K562 (cell line): Measurements from ENCODE around the gene RHOF. TPM values are rescaled to one million over a fixed set of nuclear protein-coding genes. Genes with fewer than 3 reads are reported as not detected.
A peak's percentile ranks its signal among the peaks of the same experiment; 100 is the strongest.

Experiments
- CHD2 ChIP-seq: IDR thresholded peaks from 2 replicates; pipeline ENCODE4 v1.6.1; 2011; ENCODE audit warnings: low read depth, low read length
- CXXC5 ChIP-seq: fragments of 250-450 bp; sonication (Bioruptor Pico); IDR thresholded peaks from 2 replicates; pipeline ENCODE4 v1.8.0; 2022; ENCODE audit warnings: inconsistent platforms, mild to moderate bottlenecking, moderate library complexity
- FOXA1 ChIP-seq: fragments of 450-650 bp; IDR thresholded peaks from 2 replicates; pipeline ENCODE4 v1.6.1; 2016; ENCODE audit warnings: mild to moderate bottlenecking, borderline replicate concordance
- KDM5B ChIP-seq: fragments of 200-600 bp; sonication (generic); IDR thresholded peaks from 2 replicates; pipeline ENCODE4 v1.6.1; 2012; ENCODE audit warnings: low read depth, mild to moderate bottlenecking, moderate library complexity, low read length, control low read depth, inconsistent platforms; ENCODE audit not compliant: insufficient replicate concordance
- NR1H2 ChIP-seq: sonication (generic); formaldehyde crosslinking; IDR thresholded peaks from 2 replicates; pipeline ENCODE4 v1.4.0; 2020; ENCODE audit warnings: mild to moderate bottlenecking, missing genetic modification reagents
- NR3C1 ChIP-seq: sonication (generic); formaldehyde crosslinking; IDR thresholded peaks from 2 replicates; pipeline ENCODE4 v1.8.1; 2022; ENCODE audit warnings: missing genetic modification reagents
- NR4A1 ChIP-seq, 2 experiments: fragments of 250-450 bp in 1 of 2; fragments of 450-650 bp in 1 of 2; sonication (Bioruptor Pico) in 1 of 2; IDR thresholded peaks; 2 replicates each; pipeline versions ENCODE4 v1.4.0 to v1.6.1; 2016 to 2020; ENCODE audit warnings: mild to moderate bottlenecking in 2 of 2, missing compliant biosample characterization in 1 of 2, missing genetic modification characterization in 1 of 2, moderate library complexity in 1 of 2
- TBP ChIP-seq: optimal IDR thresholded peaks from 2 replicates; pipeline ENCODE3; 2011; ENCODE audit warnings: low read depth, low read length, improper control_type of control experiment
- ZNF121 ChIP-seq: sonication (generic); formaldehyde crosslinking; conservative IDR thresholded peaks from 2 replicates; pipeline ENCODE4 v1.8.0; 2022; ENCODE audit warnings: missing genetic modification reagents
- ZNF140 ChIP-seq: fragments of 250-450 bp; sonication (Bioruptor Pico); IDR thresholded peaks from 2 replicates; pipeline ENCODE4 v1.8.0; 2021; ENCODE audit warnings: moderate library complexity, mild to moderate bottlenecking, inconsistent platforms
- ZNF75A ChIP-seq: fragments of 450-650 bp; formaldehyde crosslinking; IDR thresholded peaks from 2 replicates; pipeline ENCODE4 v1.4.0; 2020; ENCODE audit warnings: mild to moderate bottlenecking
- polyA plus RNA-seq, 8 experiments: library from polyadenylated mRNA; depleted of rRNA in 4 of 8; stranded (reverse) in 5 of 8; unstranded in 3 of 8; fragments of >200 nt; fragmentation: Nextera tagmentation in 2 of 8; fragmentation: Illumina TruSeq in 1 of 8; extraction: Ambion mirVana in 2 of 8; extraction: Trizol in 1 of 8; gene quantifications; 2 replicates each; pipeline versions ENCODE4 v1.2.1 to v1.2.3, GENCODE V29; 2011 to 2014; ENCODE audit warnings: inconsistent platforms in 1 of 8, missing spikeins in 1 of 8
- total RNA-seq, 7 experiments: library from RNA; depleted of rRNA in 6 of 7; stranded (reverse); fragments of >200 nt in 6 of 7; fragmentation: Illumina TruSeq in 2 of 7; extraction: Trizol in 2 of 7; gene quantifications; 2 replicates each; pipeline versions ENCODE4 v1.2.1 to v1.2.3, GENCODE V29; 2011 to 2021; ENCODE audit warnings: low replicate concordance in 1 of 7
- TF ChIP-seq, protein P1 (sequence below), 2 experiments: fragments of 450-650 bp; formaldehyde crosslinking in 1 of 2; IDR thresholded peaks; 2 replicates each; pipeline versions ENCODE4 v1.4.0 to v1.6.1; 2014 to 2020; ENCODE audit warnings: mild to moderate bottlenecking in 2 of 2, borderline replicate concordance in 1 of 2, low read depth in 1 of 2
- TF ChIP-seq, protein P2 (sequence below): sonication (generic); formaldehyde crosslinking; IDR thresholded peaks from 2 replicates; pipeline ENCODE4 v1.8.1; 2022; ENCODE audit warnings: missing genetic modification reagents
- TF ChIP-seq, protein P3 (sequence below): conservative IDR thresholded peaks from 2 replicates; pipeline ENCODE4 v1.6.1; 2011; ENCODE audit warnings: low read depth, mild to moderate bottlenecking, low read length; ENCODE audit not compliant: control insufficient read depth
- TF ChIP-seq, protein P4 (sequence below): sonication (generic); formaldehyde crosslinking; IDR thresholded peaks from 2 replicates; pipeline ENCODE4 v1.8.0; 2022; ENCODE audit warnings: mild to moderate bottlenecking, low read depth, missing genetic modification reagents

The RHOF gene
- total and polyA plus RNA-seq, 9 of the 15 experiments (the other 6 are each of a cell fraction or from before 2014, with no cell fraction given) = 0.13 to 10.1 (median 4.0) TPM

DNA sequence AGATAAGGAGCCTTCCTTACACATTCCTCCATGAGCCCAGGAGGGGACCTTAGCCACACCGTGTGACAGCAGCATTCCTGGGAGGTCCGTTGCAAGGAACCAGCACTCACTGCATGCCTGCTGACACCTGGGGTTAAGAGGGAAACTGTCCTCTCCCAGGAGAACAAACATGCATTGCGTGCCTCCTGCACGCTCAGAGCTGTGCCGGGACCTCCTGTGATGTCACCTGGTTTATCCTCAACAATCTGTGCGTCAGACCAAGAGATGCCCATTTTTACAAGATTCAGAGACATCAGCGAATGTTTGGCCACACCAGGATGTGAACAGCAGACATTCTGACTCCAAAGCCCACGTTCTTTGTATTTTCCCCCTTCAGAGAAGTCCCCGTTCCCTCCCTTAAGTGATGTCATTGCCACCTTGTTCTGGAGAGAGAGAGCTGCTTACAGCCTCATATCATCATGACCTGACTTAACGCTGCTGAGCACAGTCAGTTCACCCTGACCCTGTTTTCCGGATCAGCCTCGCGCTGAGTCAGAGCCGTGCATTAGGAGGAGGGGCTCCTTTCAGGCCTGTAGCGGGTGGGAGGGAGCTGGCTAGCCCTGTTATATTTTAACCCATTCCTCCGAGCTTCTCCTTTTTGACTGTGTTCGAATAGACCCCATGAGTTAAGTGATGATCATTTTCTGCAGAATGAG is 44.8 kb downstream of the RHOF start (continued):
- TF ChIP-seq ZNF75A (CRISPR knock-in tag) (no peak), NR1H2 (CRISPR knock-in tag) (no peak), TBP (no peak), CHD2 (no peak), NR3C1 (CRISPR knock-in tag) (no peak), CXXC5 (peak; percentile 56), NR4A1 (CRISPR knock-in tag; IDR thresholded peaks at IDR 0.05) (no peak), NR4A1 (tag; IDR thresholded peaks at IDR 0.05) (peak; percentile 72), ZNF140 (CRISPR knock-in tag) (no peak), FOXA1 (no peak), KDM5B (no peak), ZNF121 (CRISPR knock-in tag) (no peak)
- TF ChIP-seq, protein P1, sequence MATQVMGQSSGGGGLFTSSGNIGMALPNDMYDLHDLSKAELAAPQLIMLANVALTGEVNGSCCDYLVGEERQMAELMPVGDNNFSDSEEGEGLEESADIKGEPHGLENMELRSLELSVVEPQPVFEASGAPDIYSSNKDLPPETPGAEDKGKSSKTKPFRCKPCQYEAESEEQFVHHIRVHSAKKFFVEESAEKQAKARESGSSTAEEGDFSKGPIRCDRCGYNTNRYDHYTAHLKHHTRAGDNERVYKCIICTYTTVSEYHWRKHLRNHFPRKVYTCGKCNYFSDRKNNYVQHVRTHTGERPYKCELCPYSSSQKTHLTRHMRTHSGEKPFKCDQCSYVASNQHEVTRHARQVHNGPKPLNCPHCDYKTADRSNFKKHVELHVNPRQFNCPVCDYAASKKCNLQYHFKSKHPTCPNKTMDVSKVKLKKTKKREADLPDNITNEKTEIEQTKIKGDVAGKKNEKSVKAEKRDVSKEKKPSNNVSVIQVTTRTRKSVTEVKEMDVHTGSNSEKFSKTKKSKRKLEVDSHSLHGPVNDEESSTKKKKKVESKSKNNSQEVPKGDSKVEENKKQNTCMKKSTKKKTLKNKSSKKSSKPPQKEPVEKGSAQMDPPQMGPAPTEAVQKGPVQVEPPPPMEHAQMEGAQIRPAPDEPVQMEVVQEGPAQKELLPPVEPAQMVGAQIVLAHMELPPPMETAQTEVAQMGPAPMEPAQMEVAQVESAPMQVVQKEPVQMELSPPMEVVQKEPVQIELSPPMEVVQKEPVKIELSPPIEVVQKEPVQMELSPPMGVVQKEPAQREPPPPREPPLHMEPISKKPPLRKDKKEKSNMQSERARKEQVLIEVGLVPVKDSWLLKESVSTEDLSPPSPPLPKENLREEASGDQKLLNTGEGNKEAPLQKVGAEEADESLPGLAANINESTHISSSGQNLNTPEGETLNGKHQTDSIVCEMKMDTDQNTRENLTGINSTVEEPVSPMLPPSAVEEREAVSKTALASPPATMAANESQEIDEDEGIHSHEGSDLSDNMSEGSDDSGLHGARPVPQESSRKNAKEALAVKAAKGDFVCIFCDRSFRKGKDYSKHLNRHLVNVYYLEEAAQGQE (IDR thresholded peaks at IDR 0.05; ENCODE audit: borderline replicate concordance) = no peak
- TF ChIP-seq, protein P1 (CRISPR knock-in tag; IDR thresholded peaks at IDR 0.05; ENCODE audit: low read depth) = no peak
- TF ChIP-seq, protein P2, sequence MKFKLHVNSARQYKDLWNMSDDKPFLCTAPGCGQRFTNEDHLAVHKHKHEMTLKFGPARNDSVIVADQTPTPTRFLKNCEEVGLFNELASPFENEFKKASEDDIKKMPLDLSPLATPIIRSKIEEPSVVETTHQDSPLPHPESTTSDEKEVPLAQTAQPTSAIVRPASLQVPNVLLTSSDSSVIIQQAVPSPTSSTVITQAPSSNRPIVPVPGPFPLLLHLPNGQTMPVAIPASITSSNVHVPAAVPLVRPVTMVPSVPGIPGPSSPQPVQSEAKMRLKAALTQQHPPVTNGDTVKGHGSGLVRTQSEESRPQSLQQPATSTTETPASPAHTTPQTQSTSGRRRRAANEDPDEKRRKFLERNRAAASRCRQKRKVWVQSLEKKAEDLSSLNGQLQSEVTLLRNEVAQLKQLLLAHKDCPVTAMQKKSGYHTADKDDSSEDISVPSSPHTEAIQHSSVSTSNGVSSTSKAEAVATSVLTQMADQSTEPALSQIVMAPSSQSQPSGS = peak; percentile 90; the same call in 1 of the 2 replicates
- TF ChIP-seq, protein P3, sequence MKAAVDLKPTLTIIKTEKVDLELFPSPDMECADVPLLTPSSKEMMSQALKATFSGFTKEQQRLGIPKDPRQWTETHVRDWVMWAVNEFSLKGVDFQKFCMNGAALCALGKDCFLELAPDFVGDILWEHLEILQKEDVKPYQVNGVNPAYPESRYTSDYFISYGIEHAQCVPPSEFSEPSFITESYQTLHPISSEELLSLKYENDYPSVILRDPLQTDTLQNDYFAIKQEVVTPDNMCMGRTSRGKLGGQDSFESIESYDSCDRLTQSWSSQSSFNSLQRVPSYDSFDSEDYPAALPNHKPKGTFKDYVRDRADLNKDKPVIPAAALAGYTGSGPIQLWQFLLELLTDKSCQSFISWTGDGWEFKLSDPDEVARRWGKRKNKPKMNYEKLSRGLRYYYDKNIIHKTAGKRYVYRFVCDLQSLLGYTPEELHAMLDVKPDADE = no peak
- TF ChIP-seq, protein P4, sequence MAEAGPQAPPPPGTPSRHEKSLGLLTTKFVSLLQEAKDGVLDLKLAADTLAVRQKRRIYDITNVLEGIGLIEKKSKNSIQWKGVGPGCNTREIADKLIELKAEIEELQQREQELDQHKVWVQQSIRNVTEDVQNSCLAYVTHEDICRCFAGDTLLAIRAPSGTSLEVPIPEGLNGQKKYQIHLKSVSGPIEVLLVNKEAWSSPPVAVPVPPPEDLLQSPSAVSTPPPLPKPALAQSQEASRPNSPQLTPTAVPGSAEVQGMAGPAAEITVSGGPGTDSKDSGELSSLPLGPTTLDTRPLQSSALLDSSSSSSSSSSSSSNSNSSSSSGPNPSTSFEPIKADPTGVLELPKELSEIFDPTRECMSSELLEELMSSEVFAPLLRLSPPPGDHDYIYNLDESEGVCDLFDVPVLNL = no peak
